Neural progenitor cell (in vitro differentiated cells): Measurements from ENCODE around the gene NUTM1.
"Not testable (repeated sequence)": the region's sequence is repeated elsewhere in the genome, so short reads cannot be mapped to it uniquely, and the experiment has no call there.

ENCODE experiments used
- EZH2 ChIP-seq: fragments of 200-600 bp; sonication (generic); IDR thresholded peaks from 2 replicates; pipeline ENCODE4 v1.6.1; 2017; ENCODE audit warnings: antibody characterized with exemption, mild to moderate bottlenecking, moderate library complexity
- EZH2phosphoT487 ChIP-seq: fragments of 200-600 bp; sonication (generic); IDR thresholded peaks from 2 replicates; pipeline ENCODE4 v1.6.1; 2017; ENCODE audit warnings: antibody characterized with exemption
- TF ChIP-seq, protein P1 (sequence below): fragments of 200-600 bp; sonication (generic); IDR thresholded peaks from 2 replicates; pipeline ENCODE4 v1.5.1; 2017; ENCODE audit warnings: antibody characterized with exemption, mild to moderate bottlenecking

DNA sequence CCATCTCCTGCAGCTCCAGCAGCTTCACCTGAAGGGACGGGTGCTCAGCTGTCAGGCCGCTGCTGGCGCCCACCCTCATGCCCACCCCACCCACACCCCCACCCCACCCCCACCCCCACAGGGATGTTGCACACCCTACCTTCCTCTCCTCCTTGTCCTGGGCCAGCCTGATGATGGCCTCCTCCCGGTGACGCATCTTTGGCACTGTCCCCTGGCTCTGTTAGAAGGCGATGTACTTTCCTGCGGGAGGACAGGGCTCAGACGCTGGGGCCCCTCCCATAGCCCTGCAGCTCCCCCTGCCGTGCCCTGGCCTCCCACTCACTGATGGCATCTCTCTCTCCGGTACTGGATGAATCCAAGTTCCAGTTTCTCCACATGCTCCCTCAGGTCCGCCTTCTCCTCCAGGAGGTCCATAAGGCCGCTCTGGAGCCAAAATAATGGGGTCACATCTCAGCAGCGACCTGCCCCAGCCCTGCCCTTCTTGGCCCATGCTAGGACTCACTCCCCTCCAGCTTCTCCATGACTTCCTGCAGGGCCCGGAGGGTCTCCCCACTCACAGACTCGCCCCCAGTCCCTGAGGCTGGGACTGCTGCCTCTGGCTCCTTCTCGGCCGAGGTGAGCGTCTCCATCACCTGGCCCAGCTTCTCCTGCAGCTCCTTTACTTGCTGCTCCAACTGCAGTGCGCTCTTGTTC is 38.9 kb downstream of the NUTM1 start:
- TF ChIP-seq, protein P1, sequence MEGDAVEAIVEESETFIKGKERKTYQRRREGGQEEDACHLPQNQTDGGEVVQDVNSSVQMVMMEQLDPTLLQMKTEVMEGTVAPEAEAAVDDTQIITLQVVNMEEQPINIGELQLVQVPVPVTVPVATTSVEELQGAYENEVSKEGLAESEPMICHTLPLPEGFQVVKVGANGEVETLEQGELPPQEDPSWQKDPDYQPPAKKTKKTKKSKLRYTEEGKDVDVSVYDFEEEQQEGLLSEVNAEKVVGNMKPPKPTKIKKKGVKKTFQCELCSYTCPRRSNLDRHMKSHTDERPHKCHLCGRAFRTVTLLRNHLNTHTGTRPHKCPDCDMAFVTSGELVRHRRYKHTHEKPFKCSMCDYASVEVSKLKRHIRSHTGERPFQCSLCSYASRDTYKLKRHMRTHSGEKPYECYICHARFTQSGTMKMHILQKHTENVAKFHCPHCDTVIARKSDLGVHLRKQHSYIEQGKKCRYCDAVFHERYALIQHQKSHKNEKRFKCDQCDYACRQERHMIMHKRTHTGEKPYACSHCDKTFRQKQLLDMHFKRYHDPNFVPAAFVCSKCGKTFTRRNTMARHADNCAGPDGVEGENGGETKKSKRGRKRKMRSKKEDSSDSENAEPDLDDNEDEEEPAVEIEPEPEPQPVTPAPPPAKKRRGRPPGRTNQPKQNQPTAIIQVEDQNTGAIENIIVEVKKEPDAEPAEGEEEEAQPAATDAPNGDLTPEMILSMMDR: not testable (repeated sequence)
- TF ChIP-seq EZH2, EZH2phosphoT487: not testable (repeated sequence)
